Urothelium cell line (cell line): Measurements from ENCODE around the gene RREB1.

Source experiments
- DNase-seq: peaks from one replicate; pipeline ENCODE4 v3.0.0; 2011; ENCODE audit warnings: low spot score, mixed read lengths
- FAIRE-seq: peaks from 2 replicates; lab custom pipeline; 2011; peaks lifted over from hg19 to GRCh38; lab: Jason Lieb, UNC

Gene RREB1

GRCh38 chr6:7100072-7100752 lies 7.5 kb upstream of the RREB1 start:
- FAIRE-seq (no peak), DNase-seq (no peak)

- FAIRE-seq (no peak), DNase-seq (no peak)
Observed at GRCh38 chr6:7100753-7101081, 7.0 kb upstream of the RREB1 start.

- FAIRE-seq (no peak), DNase-seq (no peak)
Observed at GRCh38 chr6:7101290-7101689, 6.5 kb upstream of the RREB1 start.

- DNase-seq (no peak), FAIRE-seq (no peak)
Observed at GRCh38 chr6:7104752-7105151, 3.0 kb upstream of the RREB1 start.

GRCh38 chr6:7106215-7106751 lies 1.5 kb upstream of the RREB1 start:
- DNase-seq: no peak
- no peak for FAIRE-seq

GRCh38 chr6:7106752-7107577 lies 796 bp upstream of the RREB1 start:
- FAIRE-seq (no peak), DNase-seq (peak; percentile 16)

GRCh38 chr6:7108196-7108963 lies 619 bp downstream of the RREB1 start:
- FAIRE-seq (no peak), DNase-seq (peak; percentile 54)

GRCh38 chr6:7108964-7109836 lies 1.4 kb downstream of the RREB1 start:
- no peak for FAIRE-seq
- DNase-seq: peak; percentile 63

GRCh38 chr6:7110092-7110792 lies 2.5 kb downstream of the RREB1 start:
- no peak for DNase-seq
- FAIRE-seq: no peak

GRCh38 chr6:7111095-7111690 lies 3.4 kb downstream of the RREB1 start:
- no peak for DNase-seq
- FAIRE-seq: no peak

GRCh38 chr6:7112171-7112570 lies 4.4 kb downstream of the RREB1 start:
- DNase-seq (no peak), FAIRE-seq (no peak)

- FAIRE-seq (no peak), DNase-seq (no peak)
Observed at GRCh38 chr6:7112741-7113313, 5.1 kb downstream of the RREB1 start.

- FAIRE-seq (no peak), DNase-seq (no peak)
Observed at GRCh38 chr6:7114744-7115458, 7.1 kb downstream of the RREB1 start.

GRCh38 chr6:7115543-7116231 lies 7.9 kb downstream of the RREB1 start:
- FAIRE-seq: no peak
- DNase-seq: no peak

- no peak for DNase-seq
- no peak for FAIRE-seq
Observed at GRCh38 chr6:7119272-7119801, 11.6 kb downstream of the RREB1 start.

- FAIRE-seq: no peak
- no peak for DNase-seq
Observed at GRCh38 chr6:7121700-7122241, 14.0 kb downstream of the RREB1 start.

- FAIRE-seq (no peak), DNase-seq (no peak)
Observed at GRCh38 chr6:7122684-7123083, 14.9 kb downstream of the RREB1 start.
